ENCODE results near the gene ANKRD29. TPM values are rescaled to one million over a fixed set of nuclear protein-coding genes. Genes with fewer than 3 reads are reported as not detected.
A peak's percentile ranks its signal among the peaks of the same experiment; 100 is the strongest.

ANKRD29 gene
- total and polyA plus RNA-seq, 9 donors: 2.1 to 5.5 (median 3.3) TPM

DNA sequence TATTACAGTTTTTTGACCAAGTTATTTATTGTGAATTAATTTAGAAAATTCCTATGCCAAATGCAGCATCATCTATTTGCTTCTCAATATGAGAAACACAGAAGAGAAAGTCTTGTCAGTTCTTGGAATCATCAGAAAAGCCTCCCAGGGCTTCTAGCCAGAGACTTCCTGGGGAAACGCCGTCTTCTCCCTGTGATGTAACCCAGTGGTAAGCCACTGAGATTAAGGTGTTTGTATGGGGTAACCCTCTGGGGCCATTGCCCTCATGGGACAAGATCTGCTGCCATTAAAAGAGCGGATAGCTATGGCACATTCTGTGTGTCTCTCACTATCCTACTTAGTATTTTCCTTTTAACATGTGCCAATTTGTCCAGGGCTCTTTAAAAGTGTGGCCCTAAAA lies 28.0 kb downstream of the ANKRD29 start:
- Histone ChIP-seq H3K27ac (ENCODE audit: low read length) (no peak overlapping the region), H3K36me3 (ENCODE audit: control insufficient read depth, insufficient read depth, low read length) (no peaks in the 10 kb centered on the region), H3K27me3 (ENCODE audit: control insufficient read depth, insufficient read depth, low read length) (no peaks in the 10 kb centered on the region), H3K4me1 (ENCODE audit: control insufficient read depth, insufficient read depth, low read length) (no peaks in the 10 kb centered on the region), H3K4me3 (ENCODE audit: low read length) (no peak overlapping the region), H3K9me3 (replicated peaks; ENCODE audit: control insufficient read depth, low read depth, low read length) (no peaks in the 10 kb centered on the region)
- no peak for DNase-seq
- 43% methylated on average over 3 of the region's 3 CpGs for WGBS (ENCODE audit: insufficient coverage)

DNA sequence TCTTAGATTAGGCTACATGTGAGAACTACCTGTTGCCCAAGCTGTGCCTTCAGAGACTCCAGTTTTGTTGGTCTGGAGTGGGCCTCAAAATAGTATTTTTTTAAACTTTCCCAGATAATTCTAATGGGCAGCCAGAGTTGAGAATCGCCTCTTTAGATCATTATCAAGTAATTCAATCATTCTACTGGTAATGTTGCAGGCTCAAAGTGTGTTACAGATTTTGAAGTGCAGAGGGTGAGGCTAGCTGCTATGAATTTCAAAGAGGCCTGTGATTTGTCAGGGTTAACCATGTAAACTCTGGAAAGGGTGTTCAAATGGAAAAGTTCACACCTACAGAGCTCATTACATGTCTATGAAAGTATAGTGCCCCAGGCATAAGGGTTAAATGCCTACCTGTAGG lies 30.1 kb downstream of the ANKRD29 start:
- no peak overlapping the region for H3K4me3 ChIP-seq (ENCODE audit: low read length)
- H3K27me3 ChIP-seq (ENCODE audit: control insufficient read depth, insufficient read depth, low read length): no peaks in the 10 kb centered on the region
- H3K36me3 ChIP-seq (ENCODE audit: control insufficient read depth, insufficient read depth, low read length): no peaks in the 10 kb centered on the region
- H3K27ac ChIP-seq (ENCODE audit: low read length): no peak overlapping the region
- WGBS (ENCODE audit: insufficient coverage): no CpG with 5 or more reads among the region's 1 CpG
- no peaks in the 10 kb centered on the region for H3K4me1 ChIP-seq (ENCODE audit: control insufficient read depth, insufficient read depth, low read length)
- DNase-seq: no peak
- no peaks in the 10 kb centered on the region for H3K9me3 ChIP-seq (replicated peaks; ENCODE audit: control insufficient read depth, low read depth, low read length)

DNA sequence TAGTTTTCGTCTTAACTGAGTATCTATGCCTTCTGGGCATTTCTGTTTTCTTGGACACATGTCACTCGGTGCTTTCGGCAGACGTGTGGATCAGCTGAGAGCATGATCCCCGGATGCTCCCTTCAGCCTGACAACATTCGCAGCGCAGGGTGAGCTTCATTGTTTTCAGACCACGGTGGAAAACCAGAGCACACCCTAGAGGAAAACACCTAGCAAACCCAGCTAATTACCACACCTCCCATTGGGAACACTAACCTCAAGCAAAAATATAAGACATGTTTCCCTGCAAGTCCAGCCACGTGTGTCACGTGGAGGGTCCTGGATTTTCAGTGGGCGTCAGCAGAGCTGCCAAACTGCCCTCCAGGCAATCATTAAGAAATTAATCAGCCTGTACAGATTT lies 31.0 kb downstream of the ANKRD29 start:
- Histone ChIP-seq H3K27me3 (ENCODE audit: control insufficient read depth, insufficient read depth, low read length) (no peaks in the 10 kb centered on the region), H3K9me3 (replicated peaks; ENCODE audit: control insufficient read depth, low read depth, low read length) (no peaks in the 10 kb centered on the region), H3K4me1 (ENCODE audit: control insufficient read depth, insufficient read depth, low read length) (no peaks in the 10 kb centered on the region), H3K27ac (ENCODE audit: low read length) (no peak overlapping the region), H3K36me3 (ENCODE audit: control insufficient read depth, insufficient read depth, low read length) (no peaks in the 10 kb centered on the region), H3K4me3 (ENCODE audit: low read length) (no peak overlapping the region)
- WGBS (ENCODE audit: insufficient coverage): 11% methylated on average over 6 of the region's 11 CpGs
- DNase-seq: no peak

DNA sequence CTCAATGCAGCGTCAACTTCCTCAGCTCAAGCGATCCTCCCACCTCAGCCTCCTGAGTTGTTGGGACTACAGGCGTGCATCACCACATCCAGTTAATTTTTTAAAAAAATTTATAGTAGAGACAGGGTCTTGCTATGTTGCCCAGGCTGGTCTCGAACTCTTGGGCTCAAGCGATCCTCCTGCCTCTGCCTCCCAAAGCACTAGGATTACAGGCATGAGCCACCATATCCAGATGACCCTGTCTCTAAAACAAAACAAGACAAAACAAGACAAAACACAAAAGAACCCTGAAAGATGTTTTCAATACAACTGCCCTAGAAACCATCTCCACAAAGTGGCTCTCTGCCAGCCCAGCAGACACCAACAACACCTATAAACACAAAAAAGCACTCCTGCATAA lies 31.4 kb downstream of the ANKRD29 start:
- no peak for DNase-seq
- H3K4me1 ChIP-seq (ENCODE audit: control insufficient read depth, insufficient read depth, low read length): no peaks in the 10 kb centered on the region
- no peak overlapping the region for H3K4me3 ChIP-seq (ENCODE audit: low read length)
- H3K27ac ChIP-seq (ENCODE audit: low read length): no peak overlapping the region
- no peaks in the 10 kb centered on the region for H3K36me3 ChIP-seq (ENCODE audit: control insufficient read depth, insufficient read depth, low read length)
- no peaks in the 10 kb centered on the region for H3K9me3 ChIP-seq (replicated peaks; ENCODE audit: control insufficient read depth, low read depth, low read length)
- no peaks in the 10 kb centered on the region for H3K27me3 ChIP-seq (ENCODE audit: control insufficient read depth, insufficient read depth, low read length)
- whole genome bisulfite sequencing (ENCODE audit: insufficient coverage): 100% methylated on average over 1 of the region's 5 CpGs

DNA sequence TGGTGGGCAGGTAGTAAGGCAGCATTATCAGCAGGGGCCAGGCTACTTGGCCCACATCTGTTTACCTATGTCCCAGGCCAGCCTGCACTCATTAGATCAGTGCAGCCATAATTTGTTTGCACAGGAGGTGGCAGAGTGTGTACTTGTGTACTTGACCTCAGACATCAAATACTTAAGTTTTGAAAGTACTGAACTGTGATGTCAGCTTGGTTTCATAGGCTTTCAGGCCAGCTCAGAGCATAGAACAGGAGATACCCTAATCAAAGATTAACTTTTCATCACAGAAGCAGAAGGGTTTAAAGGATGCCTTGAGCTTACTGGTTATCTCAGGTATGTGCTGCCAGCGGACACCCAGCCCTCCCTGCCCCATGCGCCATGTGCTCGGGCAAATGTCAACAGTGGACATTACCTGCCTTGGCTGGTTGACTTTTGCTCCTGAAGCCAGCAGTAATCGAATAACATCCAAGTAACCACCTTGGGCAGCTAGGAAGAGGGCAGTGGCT lies 33.2 kb downstream of the ANKRD29 start:
- no peak for DNase-seq
- H3K9me3 ChIP-seq (replicated peaks; ENCODE audit: control insufficient read depth, low read depth, low read length): no peaks in the 10 kb centered on the region
- WGBS (ENCODE audit: insufficient coverage): 100% methylated on average over 3 of the region's 4 CpGs
- no peaks in the 10 kb centered on the region for H3K4me1 ChIP-seq (ENCODE audit: control insufficient read depth, insufficient read depth, low read length)
- no peak overlapping the region for H3K27ac ChIP-seq (ENCODE audit: low read length)
- no peak overlapping the region for H3K4me3 ChIP-seq (ENCODE audit: low read length)
- no peaks in the 10 kb centered on the region for H3K27me3 ChIP-seq (ENCODE audit: control insufficient read depth, insufficient read depth, low read length)
- H3K36me3 ChIP-seq (ENCODE audit: control insufficient read depth, insufficient read depth, low read length): no peaks in the 10 kb centered on the region

DNA sequence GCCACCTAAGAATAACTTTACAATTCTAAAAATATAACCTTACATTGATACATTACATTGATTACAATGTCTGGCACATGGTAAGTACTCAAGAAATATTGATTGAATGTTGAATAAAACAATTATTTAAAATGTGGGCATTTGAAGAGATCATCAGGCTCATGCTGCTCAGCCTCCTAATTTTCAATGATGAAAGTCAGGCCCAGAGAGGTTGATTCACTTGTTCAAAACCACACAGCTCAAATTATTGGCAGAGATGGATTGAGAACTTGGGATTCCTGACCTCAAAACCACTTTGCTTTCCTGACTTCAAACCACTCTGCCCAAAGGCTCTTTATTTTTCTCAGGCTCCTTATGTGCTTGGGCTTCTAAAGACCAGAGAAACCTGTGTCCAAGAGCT lies 34.7 kb downstream of the ANKRD29 start:
- Histone ChIP-seq H3K4me3 (ENCODE audit: low read length) (no peak overlapping the region), H3K4me1 (ENCODE audit: control insufficient read depth, insufficient read depth, low read length) (no peaks in the 10 kb centered on the region), H3K9me3 (replicated peaks; ENCODE audit: control insufficient read depth, low read depth, low read length) (no peaks in the 10 kb centered on the region), H3K27ac (ENCODE audit: low read length) (no peak overlapping the region), H3K36me3 (ENCODE audit: control insufficient read depth, insufficient read depth, low read length) (no peaks in the 10 kb centered on the region), H3K27me3 (ENCODE audit: control insufficient read depth, insufficient read depth, low read length) (no peaks in the 10 kb centered on the region)
- DNase-seq: no peak

DNA sequence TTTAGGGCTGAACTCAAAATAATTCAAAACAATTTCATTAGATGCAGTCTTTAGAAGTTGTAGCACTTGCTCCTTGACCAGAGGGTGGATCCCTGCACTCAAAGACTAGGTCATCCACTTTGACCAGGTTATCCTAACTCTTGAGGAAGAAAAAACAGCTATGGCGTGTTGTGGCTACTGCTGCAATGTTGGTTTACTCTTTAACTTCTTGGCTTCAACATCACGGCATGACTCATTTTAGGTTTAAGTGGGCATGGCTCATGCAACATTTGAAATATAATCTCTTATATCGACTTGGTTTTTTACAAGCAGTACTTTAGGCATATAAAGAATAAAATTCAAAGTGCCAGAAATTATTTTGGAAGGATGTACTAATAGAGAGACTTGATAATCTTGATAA lies 35.4 kb downstream of the ANKRD29 start:
- no peak overlapping the region for H3K4me3 ChIP-seq (ENCODE audit: low read length)
- H3K27me3 ChIP-seq (ENCODE audit: control insufficient read depth, insufficient read depth, low read length): no peaks in the 10 kb centered on the region
- H3K4me1 ChIP-seq (ENCODE audit: control insufficient read depth, insufficient read depth, low read length): no peaks in the 10 kb centered on the region
- no CpG with 5 or more reads among the region's 3 CpGs for WGBS (ENCODE audit: insufficient coverage)
- H3K27ac ChIP-seq (ENCODE audit: low read length): no peak overlapping the region
- no peak for DNase-seq
- H3K9me3 ChIP-seq (replicated peaks; ENCODE audit: control insufficient read depth, low read depth, low read length): no peaks in the 10 kb centered on the region
- H3K36me3 ChIP-seq (ENCODE audit: control insufficient read depth, insufficient read depth, low read length): no peaks in the 10 kb centered on the region

DNA sequence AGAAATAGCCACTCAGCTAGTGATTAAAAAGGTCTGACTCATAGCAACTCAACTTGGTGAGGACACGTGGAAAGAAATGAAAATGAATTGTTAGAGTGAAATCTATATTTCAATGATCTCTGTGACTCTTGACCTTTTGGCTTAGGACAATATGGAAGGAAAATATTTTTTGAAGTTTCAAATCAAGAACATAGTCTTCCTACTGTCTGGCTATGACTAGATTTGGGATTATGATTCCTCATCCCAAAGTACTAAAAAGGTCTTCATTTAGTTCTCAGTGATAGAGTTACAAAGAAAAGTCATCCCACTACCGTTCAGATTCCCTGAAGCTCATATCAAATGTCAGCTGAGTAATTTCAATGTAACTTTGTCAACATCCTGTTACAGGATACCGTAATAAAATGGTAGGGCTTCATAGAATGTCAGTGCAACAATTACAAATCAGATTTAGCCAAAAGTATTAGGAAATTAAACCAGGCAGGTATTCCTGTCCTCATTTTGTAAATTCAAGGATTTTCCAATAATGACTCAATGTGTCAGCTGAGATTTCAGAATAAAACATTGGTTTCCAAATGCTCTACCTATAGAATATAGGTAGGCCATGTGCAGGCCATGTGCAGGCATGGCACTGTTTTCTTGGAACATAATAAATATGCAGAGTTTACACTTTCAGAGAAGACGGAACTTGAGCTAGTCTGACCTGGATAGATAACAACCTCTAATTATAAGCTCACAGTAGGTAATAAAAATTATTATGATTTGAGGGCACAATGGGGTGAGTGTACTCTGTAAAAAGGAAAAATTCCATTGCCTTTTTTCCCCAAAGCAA lies 36.0 kb downstream of the ANKRD29 start:
- no peaks in the 10 kb centered on the region for H3K4me1 ChIP-seq (ENCODE audit: control insufficient read depth, insufficient read depth, low read length)
- H3K27ac ChIP-seq (ENCODE audit: low read length): no peak overlapping the region
- no peaks in the 10 kb centered on the region for H3K36me3 ChIP-seq (ENCODE audit: control insufficient read depth, insufficient read depth, low read length)
- no peak for DNase-seq
- WGBS (ENCODE audit: insufficient coverage): no CpG with 5 or more reads among the region's 4 CpGs
- no peaks in the 10 kb centered on the region for H3K9me3 ChIP-seq (replicated peaks; ENCODE audit: control insufficient read depth, low read depth, low read length)
- peaks cover 6% of the 10 kb centered on the region for H3K27me3 ChIP-seq (ENCODE audit: control insufficient read depth, insufficient read depth, low read length)
- no peak overlapping the region for H3K4me3 ChIP-seq (ENCODE audit: low read length)

DNA sequence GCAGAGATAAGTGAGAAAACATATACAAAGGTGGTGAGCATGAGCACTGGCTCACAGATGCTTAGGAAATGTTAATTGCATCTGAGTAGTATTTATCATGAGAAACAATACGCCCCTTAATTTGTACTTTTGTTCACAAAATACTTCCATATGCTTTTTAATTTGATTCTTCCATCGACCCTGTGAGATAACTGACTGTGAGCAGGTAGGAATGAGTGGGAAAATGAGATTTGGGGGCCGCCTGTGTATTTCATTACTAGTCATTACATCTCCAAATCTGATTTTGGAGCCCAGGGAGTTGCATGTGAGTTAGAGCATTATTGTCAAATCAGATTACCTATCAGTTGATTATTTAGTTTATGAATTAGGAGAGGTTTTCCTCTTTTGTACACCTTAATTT lies 39.7 kb downstream of the ANKRD29 start:
- peaks cover 10% of the 10 kb centered on the region for H3K4me1 ChIP-seq (ENCODE audit: control insufficient read depth, insufficient read depth, low read length)
- WGBS (ENCODE audit: insufficient coverage): no CpG with 5 or more reads among the region's 3 CpGs
- DNase-seq: no peak
- H3K9me3 ChIP-seq (replicated peaks; ENCODE audit: control insufficient read depth, low read depth, low read length): no peaks in the 10 kb centered on the region
- H3K27ac ChIP-seq (ENCODE audit: low read length): no peak overlapping the region
- H3K27me3 ChIP-seq (ENCODE audit: control insufficient read depth, insufficient read depth, low read length): peaks cover 33% of the 10 kb centered on the region
- no peaks in the 10 kb centered on the region for H3K36me3 ChIP-seq (ENCODE audit: control insufficient read depth, insufficient read depth, low read length)
- H3K4me3 ChIP-seq (ENCODE audit: low read length): no peak overlapping the region

DNA sequence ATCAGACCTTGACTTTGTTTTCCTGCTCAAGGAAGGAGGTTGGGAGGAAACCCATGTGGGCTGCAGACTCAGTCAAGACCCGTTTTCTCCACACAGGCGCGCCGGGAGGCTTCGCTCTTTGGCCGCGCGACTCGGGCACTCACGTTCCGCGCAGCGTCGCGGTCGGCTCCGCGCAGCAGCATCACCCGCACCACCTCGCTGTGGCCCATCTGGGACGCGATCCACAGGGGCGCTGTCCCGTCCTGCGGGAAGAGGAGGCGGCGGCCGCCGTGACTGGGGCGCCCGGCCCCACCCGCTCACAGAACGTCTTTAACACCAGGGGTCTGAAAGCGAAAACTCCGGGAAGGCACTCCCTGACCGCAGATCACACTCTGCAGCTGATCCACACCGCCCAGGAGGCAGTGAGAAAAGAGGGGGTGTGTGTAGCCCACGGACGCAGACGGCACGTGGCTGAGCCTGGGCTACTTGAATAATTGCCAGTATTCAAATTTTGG lies 43.3 kb downstream of the ANKRD29 start:
- under 1% methylated on average over 30 of the region's 41 CpGs for WGBS (ENCODE audit: insufficient coverage)
- H3K9me3 ChIP-seq (replicated peaks; ENCODE audit: control insufficient read depth, low read depth, low read length): no peaks in the 10 kb centered on the region
- H3K4me3 ChIP-seq (ENCODE audit: low read length): peak overlapping the region; percentile 32
- no peaks in the 10 kb centered on the region for H3K36me3 ChIP-seq (ENCODE audit: control insufficient read depth, insufficient read depth, low read length)
- peaks cover 10% of the 10 kb centered on the region for H3K4me1 ChIP-seq (ENCODE audit: control insufficient read depth, insufficient read depth, low read length)
- peak; percentile 49 for DNase-seq
- H3K27ac ChIP-seq (ENCODE audit: low read length): no peak overlapping the region
- peaks cover 33% of the 10 kb centered on the region for H3K27me3 ChIP-seq (ENCODE audit: control insufficient read depth, insufficient read depth, low read length)
